Gastrocnemius medialis (tissue), 4 donors: ENCODE measurements around the gene COL23A1.

Source experiments
- POLR2A ChIP-seq, 2 donors: fragments of 450-650 bp; IDR thresholded peaks; one replicate each; pipeline ENCODE4 v1.6.1; 2017; ENCODE audit warnings: antibody characterized with exemption in 2 of 2, mild to moderate bottlenecking in 2 of 2, moderate library complexity in 2 of 2
- TF ChIP-seq, protein P1 (sequence below), 5 experiments: fragments of 450-650 bp in 3 of 5; fragments of 200-600 bp in 2 of 5; sonication (generic) in 2 of 5; IDR thresholded peaks in 4 of 5; conservative IDR thresholded peaks in 1 of 5; 1 replicate in 4 of 5; 2 replicates in 1 of 5; pipeline ENCODE4 v1.5.1; 2016 to 2019; ENCODE audit warnings: antibody characterized with exemption in 5 of 5, mild to moderate bottlenecking in 3 of 5, moderate library complexity in 3 of 5

DNA sequence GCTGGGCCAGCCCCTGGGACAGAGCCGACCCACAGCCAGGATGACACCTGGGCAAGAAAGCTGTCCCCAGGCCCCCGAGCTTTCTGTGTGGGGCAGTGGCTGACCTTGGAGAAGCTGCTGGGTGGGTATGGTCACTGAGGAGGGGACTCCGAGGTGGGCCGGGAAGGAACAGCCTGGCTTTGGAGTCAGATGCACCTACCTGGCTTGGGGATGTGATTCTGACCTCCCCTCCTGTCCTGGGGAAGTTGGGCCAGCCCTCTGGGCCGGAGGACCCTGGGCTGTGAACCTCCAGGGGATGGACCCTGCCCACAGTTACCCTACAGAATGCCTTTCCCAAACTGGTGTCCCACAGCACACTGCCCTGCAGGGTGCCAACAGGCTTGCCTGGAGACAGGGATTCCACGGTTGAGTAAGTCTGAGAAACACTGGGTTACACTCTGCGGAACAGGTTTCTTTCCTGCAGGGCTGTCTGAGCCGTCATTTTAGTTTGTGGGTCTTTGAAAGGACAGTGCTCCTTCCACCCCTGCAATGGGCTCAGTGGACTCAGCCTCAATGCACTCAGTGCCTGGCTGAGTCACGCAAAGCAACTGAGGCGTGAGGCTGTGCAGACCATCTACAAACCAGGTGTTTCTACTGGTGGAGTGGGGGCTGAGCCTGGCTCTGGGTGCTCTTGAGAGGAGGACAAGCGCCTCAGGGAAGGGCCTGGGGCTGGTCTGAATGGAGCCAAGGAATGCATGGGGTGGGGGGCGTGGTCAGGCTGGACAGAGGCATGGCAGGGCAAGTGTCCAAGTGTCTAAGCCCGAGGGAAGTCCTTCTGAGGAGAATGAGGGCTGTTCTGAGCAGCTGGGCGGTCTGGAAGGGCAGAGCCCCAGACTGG, 316.3 kb downstream of the COL23A1 start:
- no peak for TF ChIP-seq POLR2A (IDR thresholded peaks at IDR 0.05)
- TF ChIP-seq, protein P1, sequence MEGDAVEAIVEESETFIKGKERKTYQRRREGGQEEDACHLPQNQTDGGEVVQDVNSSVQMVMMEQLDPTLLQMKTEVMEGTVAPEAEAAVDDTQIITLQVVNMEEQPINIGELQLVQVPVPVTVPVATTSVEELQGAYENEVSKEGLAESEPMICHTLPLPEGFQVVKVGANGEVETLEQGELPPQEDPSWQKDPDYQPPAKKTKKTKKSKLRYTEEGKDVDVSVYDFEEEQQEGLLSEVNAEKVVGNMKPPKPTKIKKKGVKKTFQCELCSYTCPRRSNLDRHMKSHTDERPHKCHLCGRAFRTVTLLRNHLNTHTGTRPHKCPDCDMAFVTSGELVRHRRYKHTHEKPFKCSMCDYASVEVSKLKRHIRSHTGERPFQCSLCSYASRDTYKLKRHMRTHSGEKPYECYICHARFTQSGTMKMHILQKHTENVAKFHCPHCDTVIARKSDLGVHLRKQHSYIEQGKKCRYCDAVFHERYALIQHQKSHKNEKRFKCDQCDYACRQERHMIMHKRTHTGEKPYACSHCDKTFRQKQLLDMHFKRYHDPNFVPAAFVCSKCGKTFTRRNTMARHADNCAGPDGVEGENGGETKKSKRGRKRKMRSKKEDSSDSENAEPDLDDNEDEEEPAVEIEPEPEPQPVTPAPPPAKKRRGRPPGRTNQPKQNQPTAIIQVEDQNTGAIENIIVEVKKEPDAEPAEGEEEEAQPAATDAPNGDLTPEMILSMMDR (IDR thresholded peaks at IDR 0.05 in 4 of 5, conservative IDR thresholded peaks at IDR 0.05 in 1 of 5): no peak
